Measurements from ENCODE around the gene ZNF423. TPM values are rescaled to one million over a fixed set of nuclear protein-coding genes. Genes with fewer than 3 reads are reported as not detected.
"Not testable (repeated sequence)": the region's sequence is repeated elsewhere in the genome, so short reads cannot be mapped to it uniquely, and the experiment has no call there.

ZNF423 gene
- total and polyA plus RNA-seq, 2 experiments from 2014 or later: 12.3 to 22.2 TPM

DNA sequence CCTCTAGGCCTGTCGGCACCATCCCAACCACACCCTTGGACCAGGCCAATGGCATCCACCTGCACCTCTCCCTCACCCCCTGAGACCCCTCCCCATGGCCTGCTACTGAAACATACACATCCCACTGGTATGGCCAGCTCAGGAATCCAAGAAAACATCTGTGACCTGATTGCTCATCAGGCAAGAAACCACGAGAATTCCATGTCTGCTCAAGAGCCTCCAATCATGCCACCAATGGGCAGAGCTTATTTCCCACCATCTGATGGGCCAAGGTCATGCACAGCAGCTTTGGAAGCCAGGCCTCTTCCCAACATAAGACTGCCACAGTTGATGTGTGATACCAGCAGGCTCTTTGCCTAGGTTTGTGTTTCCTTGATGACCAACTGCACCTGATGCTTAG, 292.2 kb downstream of the ZNF423 start:
- Histone ChIP-seq H3K36me3 (no peaks in the 10 kb centered on the region), H3K4me3 (no peak overlapping the region), H3K9me3 (ENCODE audit: low read depth) (no peaks in the 10 kb centered on the region), H3K27me3 (no peaks in the 10 kb centered on the region), H3K27ac (no peak overlapping the region), H3K4me1 (ENCODE audit: low read depth) (peaks cover 9% of the 10 kb centered on the region)
- DNase-seq (ENCODE audit: low read depth in 1 of 2, low spot score in 1 of 2): peak in 1 of 2 donors; percentile 24
- TF ChIP-seq, protein P1, sequence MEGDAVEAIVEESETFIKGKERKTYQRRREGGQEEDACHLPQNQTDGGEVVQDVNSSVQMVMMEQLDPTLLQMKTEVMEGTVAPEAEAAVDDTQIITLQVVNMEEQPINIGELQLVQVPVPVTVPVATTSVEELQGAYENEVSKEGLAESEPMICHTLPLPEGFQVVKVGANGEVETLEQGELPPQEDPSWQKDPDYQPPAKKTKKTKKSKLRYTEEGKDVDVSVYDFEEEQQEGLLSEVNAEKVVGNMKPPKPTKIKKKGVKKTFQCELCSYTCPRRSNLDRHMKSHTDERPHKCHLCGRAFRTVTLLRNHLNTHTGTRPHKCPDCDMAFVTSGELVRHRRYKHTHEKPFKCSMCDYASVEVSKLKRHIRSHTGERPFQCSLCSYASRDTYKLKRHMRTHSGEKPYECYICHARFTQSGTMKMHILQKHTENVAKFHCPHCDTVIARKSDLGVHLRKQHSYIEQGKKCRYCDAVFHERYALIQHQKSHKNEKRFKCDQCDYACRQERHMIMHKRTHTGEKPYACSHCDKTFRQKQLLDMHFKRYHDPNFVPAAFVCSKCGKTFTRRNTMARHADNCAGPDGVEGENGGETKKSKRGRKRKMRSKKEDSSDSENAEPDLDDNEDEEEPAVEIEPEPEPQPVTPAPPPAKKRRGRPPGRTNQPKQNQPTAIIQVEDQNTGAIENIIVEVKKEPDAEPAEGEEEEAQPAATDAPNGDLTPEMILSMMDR (IDR thresholded peaks at IDR 0.05; ENCODE audit: low read depth, low read length): no peak

DNA sequence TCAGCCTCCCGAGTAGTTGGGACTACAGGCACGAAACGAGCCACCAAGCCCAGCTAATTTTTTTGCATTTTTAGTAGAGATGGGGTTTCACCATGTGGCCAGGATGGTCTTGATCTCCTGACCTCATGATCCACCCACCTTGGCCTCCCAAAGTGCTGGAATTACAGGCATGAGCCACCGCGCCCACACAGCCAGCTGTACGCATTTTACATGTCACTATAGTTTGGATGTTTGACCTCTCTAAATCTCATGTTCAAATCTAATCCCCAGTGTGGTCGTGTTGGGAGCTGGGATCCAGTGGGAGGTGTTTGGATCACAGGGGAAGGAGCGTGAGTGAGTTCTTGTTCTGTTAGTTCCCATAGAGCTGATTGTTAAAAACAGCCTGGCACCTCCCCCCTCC, 293.0 kb downstream of the ZNF423 start:
- not testable (repeated sequence) for H3K36me3 ChIP-seq; H3K9me3 ChIP-seq (ENCODE audit: low read depth); H3K27ac ChIP-seq; H3K27me3 ChIP-seq; H3K4me3 ChIP-seq; DNase-seq (ENCODE audit: low read depth in 1 of 2, low spot score in 1 of 2)
- peaks cover 11% of the 10 kb centered on the region for H3K4me1 ChIP-seq (ENCODE audit: low read depth)

DNA sequence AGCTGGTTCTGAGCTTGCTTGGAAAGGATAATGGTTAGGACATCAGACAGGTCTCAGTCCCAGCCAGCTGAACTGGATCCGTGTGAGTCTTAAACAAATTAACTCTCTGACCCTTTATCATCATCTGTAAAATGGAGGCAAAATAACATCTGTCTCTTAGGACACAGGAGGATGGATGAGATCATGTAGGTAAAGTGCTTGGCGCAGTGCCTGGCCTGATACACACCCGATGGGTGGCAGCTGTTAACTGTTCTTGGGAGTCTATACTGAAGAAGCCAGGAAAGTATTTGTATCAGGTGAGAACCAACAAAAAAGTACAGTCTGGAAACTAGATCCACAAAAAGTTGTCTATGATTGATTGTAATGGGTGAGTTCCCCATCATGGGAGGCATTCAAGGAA, 293.7 kb downstream of the ZNF423 start:
- Histone ChIP-seq H3K4me3 (no peak overlapping the region), H3K4me1 (ENCODE audit: low read depth) (peaks cover 17% of the 10 kb centered on the region), H3K27ac (no peak overlapping the region), H3K27me3 (no peaks in the 10 kb centered on the region), H3K9me3 (ENCODE audit: low read depth) (no peaks in the 10 kb centered on the region), H3K36me3 (no peaks in the 10 kb centered on the region)
- no peak for DNase-seq (ENCODE audit: low read depth in 1 of 2, low spot score in 1 of 2)
- TF ChIP-seq, protein P1 (IDR thresholded peaks at IDR 0.05; ENCODE audit: low read depth, low read length): no peak

DNA sequence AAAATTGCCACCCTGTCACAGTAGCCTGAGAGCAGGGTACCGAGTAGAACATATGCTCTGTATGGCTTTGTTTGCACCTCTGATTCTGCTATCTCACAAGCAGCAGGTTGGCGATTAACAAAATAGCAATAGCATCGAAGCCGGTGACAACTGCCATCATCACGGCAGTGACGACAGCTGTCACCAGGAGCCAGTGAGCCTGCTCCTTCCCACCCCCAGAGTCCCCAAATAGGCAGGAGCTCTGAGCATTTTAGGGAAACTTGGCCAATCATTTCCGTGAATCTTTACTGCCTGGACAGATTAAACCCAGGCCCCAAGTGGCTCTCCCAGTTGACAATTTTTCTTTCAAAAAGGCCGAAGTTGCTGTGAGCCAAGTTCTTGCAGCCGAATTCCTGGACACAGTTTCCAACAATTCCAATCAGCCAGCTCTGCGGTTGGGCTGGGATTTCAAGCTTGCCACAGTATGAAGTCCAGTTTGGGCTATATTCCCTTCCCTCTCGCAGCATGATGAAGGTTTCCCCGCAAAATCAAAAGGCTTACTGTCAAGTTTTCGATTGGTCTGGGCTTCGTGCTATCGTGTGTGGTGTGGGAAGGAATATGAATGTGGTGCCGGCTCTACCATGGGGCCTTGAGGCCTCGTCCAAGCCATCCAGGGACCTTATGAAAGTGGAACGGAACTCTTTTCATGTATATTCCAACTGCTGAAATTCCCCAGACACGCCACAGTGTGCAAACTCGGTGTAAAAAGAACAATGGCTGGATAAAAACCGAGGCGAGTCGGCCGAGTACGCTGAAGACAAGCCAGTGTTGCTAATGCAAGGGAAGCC, 295.7 kb downstream of the ZNF423 start:
- peak in 1 of 2 donors; percentile 87 for DNase-seq (ENCODE audit: low read depth in 1 of 2, low spot score in 1 of 2)
- Histone ChIP-seq H3K9me3 (ENCODE audit: low read depth) (no peaks in the 10 kb centered on the region), H3K4me1 (ENCODE audit: low read depth) (peaks cover 29% of the 10 kb centered on the region), H3K36me3 (no peaks in the 10 kb centered on the region), H3K27ac (no peak overlapping the region), H3K4me3 (no peak overlapping the region), H3K27me3 (no peaks in the 10 kb centered on the region)
- TF ChIP-seq, protein P1 (IDR thresholded peaks at IDR 0.05; ENCODE audit: low read depth, low read length): no peak

DNA sequence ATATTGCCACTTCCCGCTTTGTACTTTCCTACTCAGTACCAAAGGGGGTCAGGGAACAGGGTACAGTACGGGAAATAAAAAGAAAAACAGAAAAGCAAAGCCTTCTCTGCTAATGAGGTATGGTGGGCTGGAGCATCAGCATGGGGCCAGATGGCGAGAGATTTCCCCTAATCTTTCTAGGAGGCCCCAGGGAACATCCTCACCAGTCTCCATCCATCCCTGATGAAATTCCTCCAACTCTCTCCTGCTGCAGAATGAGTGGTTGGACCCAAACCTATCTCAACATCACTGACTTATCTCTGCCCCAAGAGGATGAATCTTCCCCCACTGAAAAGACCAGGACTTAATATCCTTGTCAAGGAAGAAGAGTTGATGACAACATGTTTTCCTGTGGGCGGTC, 296.7 kb downstream of the ZNF423 start:
- TF ChIP-seq, protein P1 (IDR thresholded peaks at IDR 0.05; ENCODE audit: low read depth, low read length): no peak
- DNase-seq (ENCODE audit: low read depth in 1 of 2, low spot score in 1 of 2): no peak

DNA sequence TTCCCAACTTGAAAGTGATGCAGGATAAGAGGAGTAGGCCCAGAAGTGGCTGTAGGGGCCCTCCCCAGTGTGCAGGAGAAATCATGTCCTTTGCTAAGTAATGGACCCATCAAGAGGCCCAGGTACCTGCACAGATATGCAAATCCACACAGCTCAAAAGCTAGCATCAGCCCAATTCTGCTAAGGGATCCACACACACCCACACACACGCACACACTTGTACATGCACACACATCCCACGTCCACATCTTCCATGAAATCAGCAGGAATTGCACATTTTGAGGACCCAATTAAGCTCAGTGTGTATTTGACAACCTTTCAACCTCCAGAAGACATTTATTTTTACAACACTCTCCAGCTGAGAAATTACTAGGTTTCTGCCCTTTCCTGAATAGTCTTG, 297.5 kb downstream of the ZNF423 start:
- TF ChIP-seq, protein P1 (IDR thresholded peaks at IDR 0.05; ENCODE audit: low read depth, low read length): no peak
- Histone ChIP-seq H3K4me3 (no peak overlapping the region), H3K9me3 (ENCODE audit: low read depth) (no peaks in the 10 kb centered on the region), H3K27me3 (no peaks in the 10 kb centered on the region), H3K27ac (no peak overlapping the region), H3K4me1 (ENCODE audit: low read depth) (peaks cover 26% of the 10 kb centered on the region), H3K36me3 (no peaks in the 10 kb centered on the region)
- no peak for DNase-seq (ENCODE audit: low read depth in 1 of 2, low spot score in 1 of 2)

More for the DNA sequence above, 296.7 kb downstream of the ZNF423 start:
- H3K4me3 ChIP-seq: no peak overlapping the region
- H3K4me1 ChIP-seq (ENCODE audit: low read depth): peaks cover 26% of the 10 kb centered on the region
- no peaks in the 10 kb centered on the region for H3K27me3 ChIP-seq
- H3K36me3 ChIP-seq: no peaks in the 10 kb centered on the region
- H3K9me3 ChIP-seq (ENCODE audit: low read depth): no peaks in the 10 kb centered on the region
- H3K27ac ChIP-seq: no peak overlapping the region
